Mesenteric fat pad (tissue), 1 donor: Measurements from ENCODE around the gene CD276. TPM values are rescaled to one million over a fixed set of nuclear protein-coding genes. Genes with fewer than 3 reads are reported as not detected.
"Not testable (repeated sequence)": the region's sequence is repeated elsewhere in the genome, so short reads cannot be mapped to it uniquely, and the experiment has no call there.

ENCODE experiments used
- DNase-seq: peaks from one replicate; pipeline ENCODE4 v3.0.0-alpha.2; 2020; ENCODE audit warnings: low spot score
- total RNA-seq: library from RNA; stranded (reverse); fragmentation: NEBNext Ultra II Directional; extraction: Animal tissue kit (Norgen Biotek cat#: 25700); gene quantifications from one replicate; pipeline ENCODE4 v1.2.1, GENCODE V29; 2021
- donor health status: DM: yes; HTN: yes; CAD: no.

CD276 gene
- total RNA-seq, 1 donor from 2014 or later = 89.5 TPM

DNA sequence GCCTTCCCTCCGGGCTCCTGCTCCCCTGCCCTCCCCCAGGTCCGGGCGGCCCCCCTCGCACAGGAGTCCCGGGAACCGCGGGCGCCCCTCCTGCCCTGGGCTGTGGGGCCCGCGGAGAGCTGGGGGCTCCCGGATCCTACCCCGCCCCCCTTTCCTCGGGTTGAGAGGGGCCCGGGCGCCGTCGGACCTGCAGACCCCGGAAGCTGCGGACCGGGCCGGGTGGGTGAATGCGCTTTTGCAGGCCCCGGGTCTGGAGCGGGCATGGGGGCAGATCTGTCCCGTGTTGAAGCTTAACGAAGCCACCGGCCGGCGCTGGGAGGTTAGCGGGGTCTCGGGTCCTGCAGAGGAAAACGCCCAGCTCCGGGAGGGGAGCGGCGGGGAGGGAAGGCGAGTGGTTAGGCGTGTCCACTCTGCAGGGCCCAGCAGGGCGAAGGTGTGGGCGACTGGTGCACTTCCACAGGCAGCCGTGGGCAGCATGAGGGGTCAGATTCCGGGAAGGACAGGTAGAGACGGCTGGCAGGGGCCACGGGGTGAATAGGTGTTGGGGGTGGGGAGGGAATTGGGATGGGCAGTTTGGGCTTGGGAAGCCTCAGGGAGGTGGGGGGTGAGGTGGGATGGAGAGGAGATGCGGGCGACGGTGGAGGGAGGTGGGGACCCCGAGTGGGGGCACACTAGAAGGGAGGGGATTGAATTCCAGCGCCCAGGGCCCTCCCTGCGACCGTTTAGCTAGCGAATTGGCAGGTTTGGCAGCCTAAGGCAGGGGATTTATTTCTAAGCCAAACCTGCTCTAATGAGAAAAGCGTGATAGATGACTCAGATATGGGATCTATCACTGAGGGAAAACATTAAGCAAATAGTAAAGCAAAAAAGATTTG, 635 bp downstream of the CD276 start:
- DNase-seq = peak; percentile 69

DNA sequence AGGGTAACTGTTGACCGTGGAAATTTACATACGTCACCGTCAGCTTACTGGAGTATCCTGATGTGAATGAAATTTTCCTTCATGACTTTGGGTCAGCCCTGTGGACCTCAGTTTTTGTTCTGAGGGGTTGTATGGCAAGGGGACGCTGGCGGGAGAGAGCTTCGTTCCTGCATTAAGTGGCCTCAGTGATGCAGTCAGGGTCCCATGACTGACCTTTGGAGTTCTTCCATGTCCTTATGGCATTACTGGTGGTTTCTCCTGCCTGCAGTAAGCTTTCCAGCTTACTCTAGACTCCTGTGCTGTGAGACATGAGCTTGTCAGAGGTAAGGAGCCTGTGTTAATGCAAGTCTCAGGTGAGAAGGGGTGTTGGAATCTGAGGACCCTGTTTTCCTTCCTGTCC, 1.8 kb downstream of the CD276 start:
- DNase-seq = peak; percentile 55

DNA sequence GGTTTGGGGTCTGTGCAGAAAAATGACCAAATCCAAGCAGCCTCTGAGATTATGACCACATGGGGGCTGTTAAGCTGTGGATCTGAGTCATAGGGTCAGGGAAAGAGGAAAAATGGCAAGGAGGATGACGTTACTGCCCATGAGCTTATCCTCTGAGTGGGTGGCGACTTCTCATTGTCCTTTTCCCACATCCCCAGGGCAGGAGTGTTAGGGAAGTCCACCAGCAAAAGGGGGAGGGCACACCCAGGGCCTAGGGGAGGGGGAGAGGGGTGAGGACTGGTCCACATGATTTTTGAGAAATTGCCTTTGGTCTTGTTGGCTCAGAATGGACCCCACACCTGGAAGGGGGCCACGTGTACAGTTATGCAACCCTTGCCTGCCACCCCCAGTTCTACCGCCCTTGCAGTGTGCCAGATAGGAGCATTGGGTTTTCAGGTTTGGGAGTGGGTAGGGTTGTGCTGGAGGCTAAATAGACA, 2.6 kb downstream of the CD276 start:
- peak; percentile 76 for DNase-seq

- peak; percentile 51 for DNase-seq
Measured at GRCh38 chr15:73687351-73687750, 3.2 kb downstream of the CD276 start.

GRCh38 chr15:73688455-73688854, 4.3 kb downstream of the CD276 start:
- DNase-seq = peak; percentile 79

GRCh38 chr15:73691396-73691795, 7.2 kb downstream of the CD276 start:
- DNase-seq = no peak

GRCh38 chr15:73694419-73694818, 10.2 kb downstream of the CD276 start:
- no peak for DNase-seq

DNA sequence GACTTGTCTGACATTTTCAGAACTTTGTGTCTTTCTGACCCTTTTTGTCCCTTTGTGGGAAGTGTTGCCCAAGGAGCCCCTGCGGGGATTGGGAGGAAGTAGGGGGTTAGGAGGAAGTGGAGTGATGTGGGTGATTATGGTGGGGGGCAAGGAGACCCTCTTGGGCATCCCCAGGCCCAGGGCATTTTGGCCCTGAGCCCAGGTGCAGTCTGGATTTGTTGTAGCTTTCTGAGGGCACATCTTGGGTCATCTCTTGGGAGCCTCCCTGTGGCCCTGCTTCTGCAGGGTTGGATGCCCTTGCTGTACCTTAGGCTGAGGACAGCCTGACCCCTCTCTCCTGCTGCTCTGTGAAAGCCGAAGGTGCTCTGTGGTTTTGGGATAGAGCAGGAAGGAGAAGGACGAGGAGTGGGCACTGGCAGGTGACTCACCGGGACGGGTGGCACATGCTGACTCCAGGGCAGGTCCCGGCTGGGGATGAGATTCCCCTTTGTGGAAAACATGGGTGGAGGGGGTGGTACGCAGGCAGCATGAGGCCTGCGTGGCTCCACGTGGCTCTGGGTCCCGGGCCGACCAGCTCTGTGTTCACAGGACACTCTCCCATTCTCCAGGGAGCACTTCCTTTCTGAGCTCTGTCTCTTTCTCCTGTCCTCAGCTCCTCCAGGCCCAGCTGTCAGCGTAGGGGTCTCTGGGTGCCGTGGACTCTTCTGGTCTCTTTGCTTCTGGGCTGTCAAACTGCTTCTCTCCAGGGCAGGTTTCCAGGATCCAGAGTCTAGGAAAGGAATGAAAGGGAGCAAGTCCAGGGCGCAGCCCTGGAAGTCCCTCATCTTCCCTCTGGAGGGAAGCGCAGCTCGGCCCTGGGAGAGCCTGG, 11.8 kb downstream of the CD276 start:
- DNase-seq = no peak

DNA sequence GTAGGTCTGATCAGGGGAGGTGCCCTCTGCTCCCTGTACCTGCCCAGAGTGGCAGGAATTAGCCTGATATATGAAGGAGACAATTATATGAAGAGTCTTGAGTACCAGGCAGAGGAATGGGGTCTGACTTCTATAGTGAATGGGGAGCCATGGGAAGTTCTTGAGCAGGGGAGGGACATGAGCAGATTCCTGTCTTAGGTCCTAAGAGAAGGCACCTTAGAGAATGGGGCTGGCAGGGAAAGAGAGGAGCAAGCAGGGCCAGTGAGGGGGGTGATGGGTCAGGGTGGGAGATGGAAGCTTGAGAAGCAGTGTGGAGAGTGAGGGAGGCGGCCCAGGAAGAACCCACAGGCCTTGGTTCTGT, 12.4 kb downstream of the CD276 start:
- no peak for DNase-seq

DNA sequence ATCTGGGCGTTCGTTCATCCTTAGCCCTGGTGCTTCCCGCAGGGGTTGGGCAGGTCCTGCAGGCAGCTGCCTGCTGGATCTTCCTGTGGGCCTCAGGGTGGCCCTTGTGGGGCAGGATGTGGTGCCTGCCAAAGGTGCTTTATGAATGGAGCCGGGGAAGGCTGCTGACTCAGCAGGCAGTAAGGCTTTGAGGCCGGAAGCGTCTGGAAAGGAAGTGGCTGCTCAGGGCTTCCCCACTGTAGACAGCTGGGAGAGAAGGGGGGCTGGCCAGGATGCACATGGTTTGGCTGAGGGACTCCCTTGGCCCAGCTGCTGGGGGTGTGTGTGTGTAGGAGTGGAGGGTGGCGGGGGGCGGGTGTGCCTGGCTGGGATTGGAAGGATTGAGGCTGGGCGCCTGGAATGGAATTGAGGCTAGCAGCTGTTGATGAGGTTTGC, 12.9 kb downstream of the CD276 start:
- peak; percentile 92 for DNase-seq

GRCh38 chr15:73699249-73700040, 15.3 kb downstream of the CD276 start:
- DNase-seq = no peak

- no peak for DNase-seq
Measured at GRCh38 chr15:73700041-73700842, 16.1 kb downstream of the CD276 start.

DNA sequence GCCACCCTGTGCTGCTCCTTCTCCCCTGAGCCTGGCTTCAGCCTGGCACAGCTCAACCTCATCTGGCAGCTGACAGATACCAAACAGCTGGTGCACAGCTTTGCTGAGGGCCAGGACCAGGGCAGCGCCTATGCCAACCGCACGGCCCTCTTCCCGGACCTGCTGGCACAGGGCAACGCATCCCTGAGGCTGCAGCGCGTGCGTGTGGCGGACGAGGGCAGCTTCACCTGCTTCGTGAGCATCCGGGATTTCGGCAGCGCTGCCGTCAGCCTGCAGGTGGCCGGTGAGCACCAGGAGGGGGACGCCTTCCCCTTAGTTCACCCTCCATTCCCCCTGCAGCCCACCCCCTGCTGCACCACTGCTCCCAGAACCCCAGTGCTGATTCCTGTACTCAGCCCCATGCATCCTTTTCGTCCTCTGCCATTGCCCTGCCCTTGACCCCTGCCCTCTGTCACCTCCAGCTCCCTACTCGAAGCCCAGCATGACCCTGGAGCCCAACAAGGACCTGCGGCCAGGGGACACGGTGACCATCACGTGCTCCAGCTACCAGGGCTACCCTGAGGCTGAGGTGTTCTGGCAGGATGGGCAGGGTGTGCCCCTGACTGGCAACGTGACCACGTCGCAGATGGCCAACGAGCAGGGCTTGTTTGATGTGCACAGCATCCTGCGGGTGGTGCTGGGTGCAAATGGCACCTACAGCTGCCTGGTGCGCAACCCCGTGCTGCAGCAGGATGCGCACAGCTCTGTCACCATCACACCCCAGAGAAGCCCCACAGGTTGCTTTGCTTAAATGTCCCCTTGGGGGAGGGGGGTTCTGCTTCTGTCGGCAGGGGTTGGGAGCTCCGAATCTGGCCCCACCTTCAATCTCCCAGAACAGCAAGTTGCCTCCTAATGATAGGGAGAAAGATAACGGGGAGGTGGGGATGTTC, 18.4 kb downstream of the CD276 start:
- DNase-seq = not testable (repeated sequence)

DNA sequence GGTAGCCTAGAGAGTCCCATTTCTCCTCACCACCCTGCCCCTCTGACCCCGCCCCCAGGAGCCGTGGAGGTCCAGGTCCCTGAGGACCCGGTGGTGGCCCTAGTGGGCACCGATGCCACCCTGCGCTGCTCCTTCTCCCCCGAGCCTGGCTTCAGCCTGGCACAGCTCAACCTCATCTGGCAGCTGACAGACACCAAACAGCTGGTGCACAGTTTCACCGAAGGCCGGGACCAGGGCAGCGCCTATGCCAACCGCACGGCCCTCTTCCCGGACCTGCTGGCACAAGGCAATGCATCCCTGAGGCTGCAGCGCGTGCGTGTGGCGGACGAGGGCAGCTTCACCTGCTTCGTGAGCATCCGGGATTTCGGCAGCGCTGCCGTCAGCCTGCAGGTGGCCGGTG, 19.4 kb downstream of the CD276 start:
- DNase-seq = not testable (repeated sequence)

GRCh38 chr15:73704142-73704868, 20.1 kb downstream of the CD276 start:
- not testable (repeated sequence) for DNase-seq

DNA sequence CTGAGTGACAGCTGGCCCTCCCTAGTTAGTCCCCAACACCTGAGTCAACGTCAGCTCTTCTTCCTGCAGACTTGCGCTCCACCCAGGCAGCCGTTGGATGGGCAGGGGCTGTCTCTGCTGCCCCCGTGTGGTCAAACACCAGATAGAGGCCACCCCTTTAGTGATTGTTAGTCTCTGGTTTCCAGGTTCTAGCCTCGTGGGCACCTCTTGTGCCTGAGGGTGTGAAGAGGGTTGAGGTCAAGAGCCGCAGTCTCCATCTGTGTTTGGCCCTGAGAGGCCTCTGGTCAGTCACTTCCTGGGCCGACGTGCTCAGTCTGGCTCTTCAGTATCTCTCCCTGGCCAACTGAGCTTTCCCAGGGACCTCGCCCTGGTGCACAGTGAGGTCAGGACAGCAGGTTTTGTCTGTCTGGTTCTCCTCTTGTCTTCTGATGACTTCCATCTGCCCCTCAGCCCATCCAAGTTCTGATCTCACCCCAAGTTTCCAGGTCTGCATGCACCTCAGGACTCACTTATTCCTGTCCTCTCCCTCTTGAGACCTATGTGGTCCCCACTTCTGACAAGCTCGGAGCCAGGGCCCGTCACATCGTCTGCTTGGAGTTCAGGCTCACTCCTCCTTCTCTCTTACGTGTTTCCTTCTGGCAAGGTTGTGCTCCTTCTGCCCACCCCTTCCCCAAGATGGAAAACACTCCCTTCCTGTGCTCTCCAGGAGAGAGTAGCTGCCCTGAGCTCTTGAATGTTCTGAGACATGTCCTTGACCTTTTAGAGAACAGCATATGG, 20.9 kb downstream of the CD276 start:
- no peak for DNase-seq

DNA sequence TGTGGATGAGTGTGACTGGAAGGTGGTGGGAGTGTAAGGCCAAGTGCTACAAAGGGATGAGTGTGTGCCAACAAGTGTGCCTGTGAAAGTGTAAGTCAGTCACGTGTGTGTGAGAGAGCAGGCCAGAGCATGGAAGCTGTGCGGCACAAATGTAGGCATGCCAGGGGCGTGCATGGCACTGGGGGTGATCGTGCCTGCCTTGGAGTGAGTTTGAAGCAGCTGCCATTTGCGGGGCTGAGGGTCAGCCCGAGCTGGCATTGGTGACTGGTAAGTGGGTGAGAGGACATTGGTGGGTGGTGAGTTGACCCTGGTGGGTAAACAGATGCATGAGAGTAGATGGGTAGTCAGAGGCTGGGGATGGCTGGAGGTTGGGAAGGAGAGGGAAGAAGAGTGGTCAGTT, 24.5 kb downstream of the CD276 start:
- no peak for DNase-seq

DNA sequence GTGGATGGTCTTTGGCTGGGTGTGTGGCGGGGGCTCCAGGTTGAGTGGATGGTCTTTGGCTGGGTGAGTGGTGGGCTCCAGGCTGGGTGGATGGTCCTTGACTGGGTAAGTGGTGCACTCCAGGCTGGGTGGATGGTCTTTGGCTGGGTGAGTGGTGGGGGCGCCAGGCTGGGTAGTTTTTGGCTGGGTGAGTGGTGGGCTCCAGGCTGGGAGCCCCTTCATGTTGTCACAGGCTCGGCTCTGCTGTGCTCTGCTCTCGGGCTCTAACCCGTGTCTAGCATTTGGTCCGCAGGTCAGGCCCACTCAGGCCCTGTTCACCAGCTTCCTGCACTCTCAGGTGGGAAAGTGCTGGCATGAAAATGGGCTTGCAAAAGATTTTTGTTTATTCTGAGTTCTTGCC, 25.1 kb downstream of the CD276 start:
- DNase-seq = no peak
